A549 (cell line): ENCODE results near the gene SCAMP1.

ENCODE experiments used
- CTCF ChIP-seq: fragments of >200 bp; sonication (Bioruptor Twin); formaldehyde crosslinking; IDR thresholded peaks from 3 replicates; pipeline ENCODE4 v1.5.1; 2016
- MAZ ChIP-seq: fragments of 150-350 bp; IDR thresholded peaks from 2 replicates; pipeline ENCODE4 v1.6.1; 2014; ENCODE audit warnings: antibody characterized with exemption, low read depth, low read length, borderline replicate concordance
- SMC3 ChIP-seq: fragments of >200 bp; sonication (Bioruptor Twin); formaldehyde crosslinking; IDR thresholded peaks from 3 replicates; pipeline ENCODE4 v1.6.1; 2018; ENCODE audit warnings: inconsistent platforms
- TP53 ChIP-seq: fragments of 250-450 bp; sonication (Bioruptor Pico); IDR thresholded peaks from 2 replicates; pipeline ENCODE4 v1.5.0; 2021; ENCODE audit warnings: mild to moderate bottlenecking, moderate library complexity

- TF ChIP-seq SMC3 (no peak), CTCF (no peak), TP53 (no peak), MAZ (no peak)
Observed at GRCh38 chr5:78327761-78328510, 32.5 kb upstream of the SCAMP1 start.
